Middle frontal gyrus (tissue), 1 donor: ENCODE measurements around the gene GRM1.

Source experiments
- DNase-seq: peaks from one replicate; pipeline ENCODE4 v3.0.0-alpha.2; 2015; ENCODE audit warnings: low spot score; ENCODE audit errors: extremely low spot score

The GRM1 gene

DNA sequence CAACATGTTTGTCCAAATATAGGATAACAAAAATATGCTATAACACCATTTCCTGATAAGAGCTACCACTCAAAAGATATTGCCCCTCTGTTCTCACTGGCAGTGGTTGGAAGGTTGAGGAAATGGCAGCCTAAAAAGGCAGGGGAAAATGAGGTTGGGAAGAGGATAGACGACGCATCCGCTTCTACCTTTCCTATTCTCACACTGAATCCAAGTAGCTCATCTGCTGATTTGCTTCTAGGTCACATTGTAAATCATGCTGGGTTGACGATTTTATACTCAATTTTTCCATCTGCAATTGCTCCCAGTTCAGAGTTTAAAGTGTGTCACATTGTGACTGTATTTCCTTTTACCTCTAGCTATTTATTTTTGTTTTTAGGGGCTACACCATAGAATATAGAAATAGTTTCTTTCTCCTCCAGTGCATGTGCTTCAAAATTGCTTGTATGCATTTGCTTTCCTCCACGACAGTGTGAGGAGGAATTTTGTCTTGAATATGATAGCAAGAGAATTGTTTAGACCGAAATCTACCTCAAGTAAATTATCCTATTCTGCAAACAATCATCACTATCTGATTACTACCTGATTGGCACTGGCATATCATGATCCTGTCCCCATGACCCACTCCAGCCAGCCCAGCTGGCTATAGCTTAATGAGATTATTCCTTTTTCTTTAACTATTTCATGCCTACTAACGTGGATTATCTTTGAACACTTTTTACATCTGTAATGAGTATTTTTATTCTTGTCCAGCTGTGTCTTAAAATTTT, 335.2 kb downstream of the GRM1 start:
- no peak for DNase-seq

DNA sequence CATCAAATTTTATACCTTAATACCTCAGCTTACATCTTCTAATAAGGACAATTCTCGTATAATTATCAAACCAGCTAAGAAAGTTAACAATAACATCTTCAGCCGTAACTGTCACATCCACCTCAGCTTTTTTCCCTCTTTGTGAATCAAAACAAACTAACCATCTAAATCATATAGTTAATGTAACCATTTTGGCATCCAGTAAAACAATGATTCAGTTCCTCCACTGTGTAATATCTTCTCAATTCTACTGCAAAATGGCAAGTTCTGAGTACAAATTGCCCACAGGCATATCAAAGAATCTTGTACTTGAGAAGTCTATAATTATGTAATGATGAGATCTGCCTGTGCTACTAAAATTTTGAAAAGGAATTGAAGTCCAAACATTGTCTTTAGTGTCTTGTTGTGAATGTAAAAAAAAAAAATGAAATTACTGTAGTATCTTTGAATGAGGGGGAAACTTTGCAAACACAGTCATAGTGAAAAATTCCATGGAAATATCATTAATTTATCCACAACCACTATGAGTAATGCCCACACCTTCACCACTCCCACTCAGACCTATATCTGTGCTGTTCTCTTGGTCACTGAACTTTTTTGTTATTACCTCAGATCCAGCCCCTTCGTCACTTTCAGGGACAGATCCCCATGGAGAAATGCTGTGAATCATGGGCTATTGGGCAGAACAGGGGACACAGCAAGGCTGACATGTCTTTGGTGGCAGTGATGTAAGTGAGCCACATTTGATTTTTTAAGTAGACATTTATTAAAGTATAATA, 336.1 kb downstream of the GRM1 start:
- DNase-seq: no peak

DNA sequence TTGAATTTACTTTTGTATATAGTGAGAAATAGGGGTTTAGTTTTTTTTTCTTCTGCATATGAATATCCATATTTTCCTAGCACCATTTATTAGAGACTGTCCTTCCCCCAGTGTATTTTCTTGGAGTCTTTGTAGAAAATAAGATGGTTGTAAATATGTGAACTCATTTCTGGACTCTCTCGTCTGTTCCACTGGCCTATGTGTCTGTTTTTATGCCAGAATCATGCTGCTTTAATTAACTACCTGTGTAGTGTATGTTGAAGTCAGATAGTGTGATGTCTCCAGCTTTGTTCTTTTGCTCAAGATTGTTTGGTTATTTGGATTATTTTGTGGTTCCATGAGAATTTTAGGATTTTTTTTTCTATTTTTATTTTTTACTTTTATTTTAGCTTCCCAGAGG, 338.2 kb downstream of the GRM1 start:
- no peak for DNase-seq

DNA sequence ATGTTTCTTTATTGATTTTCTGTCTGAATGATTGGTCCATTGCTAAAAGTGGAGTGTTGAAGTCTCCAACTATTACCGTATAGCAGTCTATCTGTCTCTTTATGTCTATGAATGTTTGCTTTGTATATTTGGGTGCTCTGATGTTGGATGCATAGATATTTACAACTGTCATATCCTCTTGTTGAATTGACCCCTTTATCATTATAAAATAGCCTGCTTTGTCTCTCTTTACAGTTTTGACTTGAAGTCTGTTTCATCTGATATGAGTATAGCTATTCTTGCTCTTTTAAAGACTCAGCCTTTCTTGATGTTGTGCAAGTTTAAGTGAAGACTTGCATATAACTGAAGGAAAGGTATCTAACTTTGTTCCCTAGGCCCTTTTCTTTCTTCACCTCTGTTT, 341.0 kb downstream of the GRM1 start:
- DNase-seq: no peak

DNA sequence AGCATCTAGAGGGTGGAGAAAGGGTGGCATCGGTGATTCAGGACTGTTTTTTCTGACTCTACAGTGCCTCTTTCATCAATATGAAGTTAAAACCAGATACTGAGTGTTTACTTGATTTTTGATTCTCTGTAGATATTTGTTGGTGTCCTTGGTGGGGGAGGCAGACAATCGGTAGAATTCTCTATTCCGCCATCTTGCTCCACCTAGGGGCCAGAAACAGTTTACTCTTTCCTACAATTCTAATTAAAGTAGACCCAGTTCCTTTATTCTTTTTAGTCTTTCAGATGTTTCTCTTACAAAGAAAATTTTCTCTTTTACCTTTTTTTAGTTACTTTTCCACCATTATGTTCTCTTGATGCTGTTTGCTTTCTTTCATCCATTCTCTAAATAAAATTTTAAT, 352.6 kb downstream of the GRM1 start:
- no peak for DNase-seq

DNA sequence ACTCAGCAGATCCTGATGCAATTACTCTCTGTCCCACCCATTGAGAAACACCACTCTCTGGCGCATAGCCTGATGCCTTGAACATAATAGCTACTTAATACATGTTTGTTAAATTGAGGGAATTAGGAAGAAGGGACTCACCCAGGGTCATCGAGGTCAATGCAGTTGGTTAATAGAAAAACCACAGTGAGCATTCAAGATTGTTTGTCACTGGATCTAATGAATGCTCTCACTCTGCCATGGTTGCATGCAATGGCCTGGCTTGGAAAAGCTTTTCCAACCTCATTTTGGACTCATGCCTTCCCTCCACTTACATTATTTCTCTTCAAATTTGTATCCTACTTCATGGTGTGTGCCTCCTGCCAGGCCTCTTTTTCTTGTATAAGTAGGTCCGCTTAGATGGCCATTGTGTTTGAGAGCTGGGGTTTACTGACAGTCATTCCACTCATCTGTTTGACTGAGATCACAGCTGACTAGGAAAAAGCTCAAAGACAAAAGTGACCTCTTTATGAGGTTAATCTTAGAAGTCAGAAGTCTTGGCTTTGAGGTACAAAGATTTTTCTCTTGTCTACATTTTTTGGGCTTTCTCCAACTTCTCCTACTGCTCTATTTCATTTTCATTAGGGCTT, 360.0 kb downstream of the GRM1 start:
- DNase-seq: no peak

DNA sequence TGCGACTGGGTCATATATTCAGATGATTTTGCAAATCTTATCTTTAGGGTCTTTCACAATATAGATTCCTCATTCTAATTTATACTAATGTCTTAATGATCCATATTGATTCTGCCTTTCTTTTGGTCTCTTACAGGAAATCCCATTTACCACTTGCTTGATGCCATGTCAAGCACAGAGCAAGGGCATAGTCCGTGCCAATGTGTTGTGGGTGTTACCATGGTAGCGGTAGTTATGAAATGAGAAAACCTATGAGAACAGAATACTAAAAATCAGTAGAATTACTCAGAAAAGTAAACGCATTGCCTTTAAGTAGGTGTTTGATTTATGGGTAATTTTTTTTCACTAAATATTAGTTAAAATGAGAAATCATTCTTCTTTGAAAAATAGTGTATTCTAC, 360.9 kb downstream of the GRM1 start:
- DNase-seq: no peak

DNA sequence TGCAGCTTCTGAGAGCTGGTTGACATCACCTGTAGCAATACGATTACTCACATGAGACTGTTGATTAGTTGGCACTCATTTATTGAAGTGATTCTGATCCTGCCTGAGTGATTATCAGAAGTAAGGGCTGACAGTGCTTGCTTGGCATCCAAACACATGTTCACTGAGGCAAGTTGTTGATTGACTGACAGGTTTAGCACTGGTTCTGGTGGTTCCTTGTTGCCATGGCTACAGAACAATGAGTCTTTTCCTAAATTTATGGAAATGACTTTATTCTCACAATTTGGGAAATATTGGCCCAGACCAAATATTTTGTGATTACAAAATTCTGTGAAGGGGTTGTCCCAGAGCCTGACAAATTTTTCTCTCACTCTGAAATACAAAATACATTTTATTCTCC, 368.8 kb downstream of the GRM1 start:
- no peak for DNase-seq

- no peak for DNase-seq
These were observed 373.6 kb downstream of the GRM1 start for GRCh38 chr6:146402476-146402875.

GRCh38 chr6:146408583-146408982, 379.7 kb downstream of the GRM1 start:
- no peak for DNase-seq

DNA sequence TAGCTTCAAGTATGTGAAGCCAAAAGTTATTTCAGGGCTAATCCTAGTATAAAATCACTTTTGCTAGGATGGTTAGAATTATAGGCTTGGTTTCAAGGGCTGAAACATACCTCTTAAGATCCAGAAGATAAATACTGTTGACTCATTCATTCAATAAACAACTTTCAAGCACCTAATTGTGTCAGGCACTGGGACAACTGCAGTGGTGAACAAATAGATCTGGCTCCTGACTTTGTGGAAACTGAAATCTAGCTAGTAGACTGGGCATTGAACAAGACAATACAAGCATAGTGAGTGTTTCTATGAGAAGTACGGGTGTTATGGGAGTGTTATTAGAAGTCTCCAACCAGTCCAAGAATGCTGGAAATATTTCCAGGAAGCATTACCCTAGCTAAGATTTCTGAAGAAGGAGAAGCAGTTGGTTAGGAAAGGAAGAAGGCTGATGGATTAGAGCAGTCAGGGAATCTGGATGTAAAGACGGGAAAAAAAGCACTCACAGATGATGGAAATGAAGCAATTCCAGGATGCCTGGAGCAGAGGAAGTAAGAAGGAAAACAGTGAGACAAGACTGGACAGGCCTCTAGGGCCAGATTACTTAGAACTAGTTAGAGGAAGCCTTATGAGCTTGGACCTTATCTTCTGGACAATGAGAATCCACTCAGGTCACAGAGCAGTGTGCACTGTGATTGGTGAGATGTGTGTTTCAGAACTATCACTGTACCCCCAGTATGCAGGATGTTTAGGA, 382.2 kb downstream of the GRM1 start:
- no peak for DNase-seq

DNA sequence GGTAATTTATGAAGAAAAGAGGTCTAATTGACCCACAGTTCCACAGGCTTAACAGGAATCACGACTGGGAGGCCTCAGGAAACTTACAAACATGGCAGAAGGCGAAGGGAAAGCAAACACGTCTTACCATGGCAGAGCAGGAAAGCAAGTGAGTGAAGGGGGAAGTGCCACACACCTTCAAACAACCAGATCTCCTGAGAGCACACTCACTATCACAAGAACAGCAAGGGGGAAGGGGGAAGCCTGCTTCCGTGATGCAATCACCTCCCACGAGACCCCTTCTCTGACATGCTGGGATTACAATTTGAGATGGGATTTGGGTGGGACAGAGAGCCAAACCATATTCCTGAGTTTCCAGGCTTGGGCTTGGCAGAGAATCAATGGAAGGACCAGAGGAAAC, 390.7 kb downstream of the GRM1 start:
- no peak for DNase-seq

GRCh38 chr6:146420255-146420654, 391.4 kb downstream of the GRM1 start:
- DNase-seq: no peak

DNA sequence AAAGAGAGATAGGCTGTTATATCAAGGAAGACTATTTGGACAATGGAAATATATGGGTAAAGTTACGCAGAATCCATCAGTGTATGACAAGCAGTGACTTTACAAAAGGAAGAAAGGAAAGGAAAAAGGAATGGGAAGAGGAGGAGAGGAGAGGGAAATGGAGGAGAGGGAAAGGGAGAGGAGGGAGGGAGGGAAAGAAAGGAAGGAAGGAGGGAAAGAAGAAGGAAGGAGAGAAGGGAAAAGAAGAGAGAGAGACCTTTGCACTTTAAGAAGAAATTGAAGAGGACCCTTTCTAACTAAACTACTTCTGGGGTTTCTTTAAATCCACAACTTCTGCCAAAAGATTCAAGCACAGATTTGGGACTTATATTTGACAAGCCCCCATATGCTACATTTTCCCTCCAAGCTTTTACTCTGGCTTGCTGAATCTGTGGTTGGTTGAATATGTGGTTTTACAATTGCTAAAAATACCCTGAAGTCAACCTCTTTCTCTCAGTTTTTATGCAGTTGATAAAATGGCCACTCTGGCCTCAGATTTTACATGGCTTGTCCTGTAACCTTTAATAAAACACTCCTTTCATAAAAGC, 394.0 kb downstream of the GRM1 start:
- DNase-seq: no peak

GRCh38 chr6:146423452-146423851, 394.6 kb downstream of the GRM1 start:
- DNase-seq: no peak

DNA sequence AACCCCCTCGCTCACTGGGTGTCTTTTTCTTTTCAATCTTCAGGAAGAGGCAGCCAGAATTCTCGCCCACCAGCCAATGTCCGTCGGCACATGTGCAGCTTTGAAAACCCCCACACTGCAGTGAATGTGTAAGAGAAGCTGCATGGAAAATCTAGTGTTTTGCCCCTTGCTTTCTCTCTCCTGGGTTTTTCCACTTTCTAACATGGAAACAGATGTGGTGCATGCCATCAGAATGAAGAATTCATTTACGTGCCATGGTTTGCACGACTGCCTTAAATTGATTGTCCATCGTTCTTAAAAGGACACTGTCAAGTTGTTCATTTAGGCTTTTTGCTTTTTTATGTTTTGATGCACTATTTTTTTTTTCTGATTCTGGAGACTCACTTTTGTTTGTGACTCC, 397.7 kb downstream of the GRM1 start:
- no peak for DNase-seq

DNA sequence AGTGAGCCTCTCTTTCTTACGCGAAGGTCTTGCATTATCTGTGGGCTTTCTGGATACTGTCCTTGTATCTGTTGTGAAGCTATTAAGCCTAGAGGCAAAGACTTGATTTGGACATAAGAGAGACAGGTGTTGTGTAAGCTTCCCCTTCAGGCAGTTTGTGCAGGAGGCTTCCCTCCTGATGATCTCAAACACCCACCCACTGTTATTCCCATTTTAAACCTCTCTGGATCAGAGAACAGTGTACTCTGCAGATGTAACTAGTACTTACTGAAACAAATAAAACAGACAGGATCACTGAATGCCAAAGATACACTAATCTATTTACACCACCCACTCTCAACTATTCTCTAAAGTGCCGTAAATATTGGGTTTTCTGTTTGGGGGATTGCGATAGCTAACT, 401.0 kb downstream of the GRM1 start:
- DNase-seq: no peak

DNA sequence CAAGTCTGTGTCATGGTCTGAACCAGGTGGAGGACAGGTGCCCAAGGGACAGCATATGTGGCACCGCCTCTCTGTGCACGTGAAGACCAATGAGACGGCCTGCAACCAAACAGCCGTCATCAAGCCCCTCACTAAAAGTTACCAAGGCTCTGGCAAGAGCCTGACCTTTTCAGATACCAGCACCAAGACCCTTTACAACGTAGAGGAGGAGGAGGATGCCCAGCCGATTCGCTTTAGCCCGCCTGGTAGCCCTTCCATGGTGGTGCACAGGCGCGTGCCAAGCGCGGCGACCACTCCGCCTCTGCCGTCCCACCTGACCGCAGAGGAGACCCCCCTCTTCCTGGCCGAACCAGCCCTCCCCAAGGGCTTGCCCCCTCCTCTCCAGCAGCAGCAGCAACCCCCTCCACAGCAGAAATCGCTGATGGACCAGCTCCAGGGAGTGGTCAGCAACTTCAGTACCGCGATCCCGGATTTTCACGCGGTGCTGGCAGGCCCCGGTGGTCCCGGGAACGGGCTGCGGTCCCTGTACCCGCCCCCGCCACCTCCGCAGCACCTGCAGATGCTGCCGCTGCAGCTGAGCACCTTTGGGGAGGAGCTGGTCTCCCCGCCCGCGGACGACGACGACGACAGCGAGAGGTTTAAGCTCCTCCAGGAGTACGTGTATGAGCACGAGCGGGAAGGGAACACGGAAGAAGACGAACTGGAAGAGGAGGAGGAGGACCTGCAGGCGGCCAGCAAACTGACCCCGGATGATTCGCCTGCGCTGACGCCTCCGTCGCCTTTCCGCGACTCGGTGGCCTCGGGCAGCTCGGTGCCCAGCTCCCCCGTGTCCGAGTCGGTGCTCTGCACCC, 405.2 kb downstream of the GRM1 start:
- no peak for DNase-seq

DNA sequence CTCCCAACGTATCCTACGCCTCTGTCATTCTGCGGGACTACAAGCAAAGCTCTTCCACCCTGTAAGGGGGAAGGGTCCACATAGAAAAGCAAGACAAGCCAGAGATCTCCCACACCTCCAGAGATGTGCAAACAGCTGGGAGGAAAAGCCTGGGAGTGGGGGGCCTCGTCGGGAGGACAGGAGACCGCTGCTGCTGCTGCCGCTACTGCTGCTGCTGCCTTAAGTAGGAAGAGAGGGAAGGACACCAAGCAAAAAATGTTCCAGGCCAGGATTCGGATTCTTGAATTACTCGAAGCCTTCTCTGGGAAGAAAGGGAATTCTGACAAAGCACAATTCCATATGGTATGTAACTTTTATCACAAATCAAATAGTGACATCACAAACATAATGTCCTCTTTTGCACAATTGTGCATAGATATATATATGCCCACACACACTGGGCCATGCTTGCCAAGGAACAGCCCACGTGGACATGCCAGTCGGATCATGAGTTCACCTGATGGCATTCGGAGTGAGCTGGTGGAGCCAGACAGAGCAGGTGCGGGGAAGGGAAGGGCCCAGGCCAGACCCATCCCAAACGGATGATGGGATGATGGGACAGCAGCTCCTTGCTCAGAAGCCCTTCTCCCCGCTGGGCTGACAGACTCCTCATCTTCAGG, 406.0 kb downstream of the GRM1 start:
- DNase-seq: no peak

GRCh38 chr6:146441907-146442306, 413.0 kb downstream of the GRM1 start:
- DNase-seq: no peak
